NT2/D1 (cell line): Measurements from ENCODE around the gene CLCN4.

Source experiments
- SUZ12 ChIP-seq: IDR thresholded peaks from 2 replicates; pipeline ENCODE4 v1.6.1; 2011; ENCODE audit not compliant: insufficient read length, insufficient read depth; ENCODE audit errors: extremely low read depth
- ZNF274 ChIP-seq: IDR thresholded peaks from 2 replicates; pipeline ENCODE4 v1.6.1; 2011; ENCODE audit warnings: mild to moderate bottlenecking, low read depth, low read length

DNA sequence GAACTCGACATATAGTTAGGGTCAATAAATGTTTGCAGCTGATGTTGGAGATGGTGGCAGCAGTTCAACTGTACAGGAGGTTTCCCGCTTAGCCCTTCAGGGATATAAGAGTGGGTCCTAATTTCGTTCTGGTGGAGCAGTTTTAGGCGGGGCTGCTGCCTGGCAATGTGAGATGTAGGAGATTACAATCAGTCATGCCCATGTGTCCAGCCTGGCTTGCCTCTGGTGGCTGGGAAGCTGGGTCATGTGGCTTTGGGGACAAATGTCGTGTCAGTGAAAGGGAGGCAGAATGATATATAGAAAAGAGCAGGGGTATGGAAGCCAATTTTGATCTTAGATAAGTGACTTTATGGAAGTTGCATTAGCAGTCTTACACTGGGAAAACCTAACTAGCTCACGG lies 129.4 kb downstream of the CLCN4 start:
- no peak for TF ChIP-seq SUZ12
- TF ChIP-seq ZNF274 = no peak
